IMR-90 (cell line): ENCODE measurements around the gene CTRB1. TPM values are rescaled to one million over a fixed set of nuclear protein-coding genes. Genes with fewer than 3 reads are reported as not detected.

ENCODE experiments used
- ATAC-seq: fragments of 200-7000 bp; cut with Tn5 transposase; 2 replicates; pipeline ENCODE4 v1.9.1; 2020; ENCODE audit warnings: low read depth, mild to moderate bottlenecking, moderate library complexity
- BruUV-seq: library from RNA; stranded (reverse); fragments of 400-500 nt; replicated peaks from 2 replicates; lab custom pipeline; 2021; lab: Mats Ljungman, UMichigan
- CTCF ChIA-PET: fragments of 300-600 bp; formaldehyde crosslinking; extraction: SDS; loops from one replicate; lab custom pipeline; 2021; ENCODE audit warnings: antibody characterized with exemption; lab: Yijun Ruan, JAX
- POLR2A ChIA-PET: fragments of 300-600 bp; sonication (Branson Sonifier 250); formaldehyde crosslinking; loops from one replicate; lab custom pipeline; 2022; ENCODE audit warnings: antibody characterized with exemption; ENCODE audit not compliant: unreplicated experiment; lab: Charles Lee
- DNase-seq: peaks from one replicate; pipeline ENCODE4 v3.0.0; 2013
- H2AFZ ChIP-seq: replicated peaks from 2 replicates; pipeline ENCODE3; 2013; ENCODE audit warnings: low read length, mild to moderate bottlenecking; ENCODE audit not compliant: poor library complexity
- H2AK5ac ChIP-seq: 2 replicates; pipeline ENCODE4 v1.6.1; 2013; ENCODE audit warnings: low read depth, low read length, inconsistent platforms
- H2AK9ac ChIP-seq: replicated peaks from 2 replicates; pipeline ENCODE3; 2013; ENCODE audit warnings: mild to moderate bottlenecking, low read depth, low read length, moderate library complexity; ENCODE audit not compliant: poor library complexity
- H2BK120ac ChIP-seq: 2 replicates; pipeline ENCODE4 v1.6.1; 2013; ENCODE audit warnings: low read depth, low read length, inconsistent platforms
- H2BK15ac ChIP-seq: 3 replicates; pipeline ENCODE4 v1.6.1; 2013; ENCODE audit warnings: low read depth, low read length, inconsistent platforms
- H2BK20ac ChIP-seq: 2 replicates; pipeline ENCODE4 v1.6.1; 2013; ENCODE audit warnings: low read depth, mild to moderate bottlenecking, inconsistent platforms, low read length, moderate library complexity
- H2BK5ac ChIP-seq: 2 replicates; pipeline ENCODE4 v1.6.1; 2013; ENCODE audit warnings: mild to moderate bottlenecking, low read depth, low read length, inconsistent platforms; ENCODE audit not compliant: poor library complexity, severe bottlenecking
- H3K14ac ChIP-seq: replicated peaks from 2 replicates; pipeline ENCODE4 v1.6.1; 2013; ENCODE audit warnings: low read depth, low read length, inconsistent platforms
- H3K18ac ChIP-seq: 2 replicates; pipeline ENCODE4 v1.6.1; 2013; ENCODE audit warnings: low read depth, low read length, control low read depth
- H3K23ac ChIP-seq: 2 replicates; pipeline ENCODE4 v1.6.1; 2013; ENCODE audit warnings: low read depth, low read length, inconsistent platforms
- H3K27ac ChIP-seq: 2 replicates; pipeline ENCODE4 v1.5.1; 2013; ENCODE audit warnings: mild to moderate bottlenecking, control low read depth, low read length; ENCODE audit not compliant: insufficient read depth
- H3K27me3 ChIP-seq: 2 replicates; pipeline ENCODE4 v1.6.1; 2013; ENCODE audit warnings: low read length; ENCODE audit not compliant: control insufficient read depth, insufficient read depth
- H3K36me3 ChIP-seq: 2 replicates; pipeline ENCODE4 v1.6.1; 2013; ENCODE audit warnings: low read length, mixed read lengths; ENCODE audit not compliant: control insufficient read depth, insufficient read depth
- H3K4ac ChIP-seq: 2 replicates; pipeline ENCODE4 v1.6.1; 2013; ENCODE audit warnings: low read depth, low read length, inconsistent platforms
- H3K4me1 ChIP-seq: 2 replicates; pipeline ENCODE4 v1.6.1; 2013; ENCODE audit warnings: low read length, mixed read lengths; ENCODE audit not compliant: control insufficient read depth, insufficient read depth
- H3K4me2 ChIP-seq: 2 replicates; pipeline ENCODE4 v1.6.1; 2013; ENCODE audit warnings: low read depth, mild to moderate bottlenecking, control low read depth, low read length, moderate library complexity
- H3K4me3 ChIP-seq: 2 replicates; pipeline ENCODE4 v1.5.1; 2013; ENCODE audit warnings: low read depth, mild to moderate bottlenecking, control low read depth, low read length, moderate library complexity; ENCODE audit not compliant: insufficient read depth
- H3K56ac ChIP-seq: 2 replicates; pipeline ENCODE4 v1.6.1; 2013; ENCODE audit warnings: low read length, inconsistent platforms; ENCODE audit not compliant: insufficient read depth; ENCODE audit errors: extremely low read depth
- H3K79me1 ChIP-seq, 2 experiments: 2 replicates each; pipeline ENCODE4 v1.6.1; 2013; ENCODE audit warnings: low read length in 2 of 2, inconsistent platforms in 1 of 2, low read depth in 1 of 2
- H3K9ac ChIP-seq: 2 replicates; pipeline ENCODE4 v1.6.1; 2013; ENCODE audit warnings: low read depth, low read length, control low read depth
- H3K9me1 ChIP-seq: 2 replicates; pipeline ENCODE4 v1.6.1; 2013; ENCODE audit warnings: low read length, inconsistent platforms; ENCODE audit not compliant: insufficient read depth
- H3K9me3 ChIP-seq: 2 replicates; pipeline ENCODE4 v1.6.1; 2013; ENCODE audit warnings: low read length; ENCODE audit not compliant: control insufficient read depth, insufficient read depth
- H4K20me1 ChIP-seq: 2 replicates; pipeline ENCODE4 v1.6.1; 2013; ENCODE audit warnings: low read length, inconsistent platforms; ENCODE audit not compliant: insufficient read depth
- H4K5ac ChIP-seq: 2 replicates; pipeline ENCODE4 v1.6.1; 2013; ENCODE audit warnings: mild to moderate bottlenecking, low read depth, low read length, control low read depth
- H4K8ac ChIP-seq, 2 experiments: 2 replicates each; pipeline ENCODE4 v1.6.1; 2013; ENCODE audit warnings: low read depth in 2 of 2, low read length in 2 of 2, control low read depth in 1 of 2, inconsistent platforms in 1 of 2
- H4K91ac ChIP-seq: 2 replicates; pipeline ENCODE4 v1.6.1; 2013; ENCODE audit warnings: low read depth, low read length, inconsistent platforms; ENCODE audit not compliant: insufficient read depth
- CEBPB ChIP-seq: IDR thresholded peaks from 2 replicates; pipeline ENCODE4 v1.6.1; 2012; ENCODE audit warnings: low read depth, low read length, improper control_type of control experiment
- FOS ChIP-seq: fragments of 150-350 bp; IDR thresholded peaks from 2 replicates; pipeline ENCODE4 v1.6.1; 2016; ENCODE audit warnings: low read depth, low read length
- MAZ ChIP-seq: IDR thresholded peaks from 2 replicates; pipeline ENCODE4 v1.6.1; 2012; ENCODE audit warnings: low read depth, mild to moderate bottlenecking, low read length, improper control_type of control experiment, moderate library complexity, borderline replicate concordance
- NFE2L2 ChIP-seq: fragments of 150-350 bp; IDR thresholded peaks from 2 replicates; pipeline ENCODE4 v1.6.1; 2016; ENCODE audit warnings: low read depth, mild to moderate bottlenecking, low read length
- POLR2A ChIP-seq: IDR thresholded peaks from 2 replicates; pipeline ENCODE4 v1.6.1; 2012; ENCODE audit warnings: mild to moderate bottlenecking, low read depth, low read length
- RCOR1 ChIP-seq: IDR thresholded peaks from 2 replicates; pipeline ENCODE4 v1.6.1; 2012; ENCODE audit warnings: mild to moderate bottlenecking, low read length, improper control_type of control experiment; ENCODE audit not compliant: insufficient replicate concordance
- WGBS, 2 experiments: methylation state at CpG; one replicate each; pipeline versions ENCODE4 v1.1.5 to v1.1.7; 2013; ENCODE audit warnings: missing lambda C conversion rate in 2 of 2; ENCODE audit not compliant: insufficient read length in 1 of 2; ENCODE audit errors: extremely low coverage in 2 of 2; 5-methylcytosine and 5-hydroxymethylcytosine counted together
- dilution Hi-C: fragments of 300-500 bp; cut with HindIII; formaldehyde crosslinking; loops from one replicate; pipeline ENCODE4 v1.14.3; 2018; ENCODE audit warnings: low sequenced_read_pairs; ENCODE audit not compliant: unreplicated experiment
- in situ Hi-C: fragments of 300-500 bp; cut with MboI; formaldehyde crosslinking; loops from 3 replicates; pipeline ENCODE4 v1.14.3; 2019; ENCODE audit warnings: low sequenced_read_pairs, inconsistent platforms, mixed read lengths
- intact Hi-C: fragments of 100-400 bp; cut with micrococcal nuclease; formaldehyde crosslinking; loops from 2 replicates; pipeline ENCODE4 v1.10.0; 2022
- polyA plus RNA-seq, 3 experiments: library from polyadenylated mRNA; depleted of rRNA; stranded (reverse); fragments of >200 nt; gene quantifications; 2 replicates each; pipeline ENCODE4 v1.2.3, GENCODE V29; 2012; ENCODE audit warnings: low replicate concordance in 1 of 3
- total RNA-seq: library from RNA; depleted of rRNA; stranded (reverse); fragments of >200 nt; gene quantifications from 2 replicates; pipeline ENCODE4 v1.2.3, GENCODE V29; 2012
- TF ChIP-seq, protein P1 (sequence below): conservative IDR thresholded peaks from 2 replicates; pipeline ENCODE4 v1.5.1; 2012; ENCODE audit warnings: mild to moderate bottlenecking, low read depth, low read length, improper control_type of control experiment
- TF ChIP-seq, protein P2 (sequence below): fragments of 150-350 bp; IDR thresholded peaks from 2 replicates; pipeline ENCODE4 v1.6.1; 2016; ENCODE audit warnings: low read depth, mild to moderate bottlenecking, low read length, moderate library complexity, borderline replicate concordance

Gene CTRB1
- total and polyA plus RNA-seq, 2 of the 4 experiments (the other 2 are of a cell fraction), result not detected

DNA sequence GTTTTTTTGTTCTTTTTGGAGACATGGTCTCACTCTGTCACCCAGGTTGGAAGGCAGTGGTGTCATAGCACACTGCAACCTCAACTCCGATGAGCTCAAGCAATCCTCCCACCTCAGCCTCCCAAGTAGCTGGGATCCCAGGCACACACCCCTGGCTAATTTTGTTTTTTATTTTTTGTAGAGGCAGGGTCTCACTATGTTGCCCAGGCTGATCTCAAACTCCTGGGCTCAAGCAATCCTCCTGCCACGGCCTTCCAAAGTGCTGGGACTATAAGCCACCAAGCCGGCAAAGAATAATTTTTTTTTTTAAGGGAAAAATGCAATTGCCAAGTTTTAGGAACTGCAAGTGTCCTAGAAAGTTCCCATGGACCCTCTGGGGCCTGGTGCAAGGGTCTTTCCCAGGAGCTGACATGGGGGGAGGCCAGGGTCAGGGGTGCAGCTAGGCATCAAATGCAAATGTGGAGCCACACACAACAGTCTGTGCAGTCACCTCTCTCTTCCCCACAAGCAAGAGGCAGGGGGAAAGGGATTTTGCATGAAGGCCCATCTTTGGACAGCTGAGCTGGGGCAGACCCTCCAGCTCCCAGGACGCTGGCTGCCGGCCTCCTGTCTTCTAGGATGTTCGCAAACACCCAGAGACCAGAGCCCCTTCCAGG, 52.8 kb downstream of the CTRB1 start:
- dilution Hi-C loops (no loop called here), intact Hi-C loops (no loop called here), in situ Hi-C loops (no loop called here)
- no peak overlapping the region for H3K18ac ChIP-seq
- no peak overlapping the region for H3K9ac ChIP-seq
- no peak overlapping the region for H4K5ac ChIP-seq
- peaks cover 7% of the 10 kb centered on the region; the same call in 1 of the 2 replicates for H3K9me1 ChIP-seq
- no peaks in the 10 kb centered on the region for H4K20me1 ChIP-seq
- BruUV-seq, result no TSS peak
- H3K9me3 ChIP-seq, result no peaks in the 10 kb centered on the region
- DNase-seq (no peak), ATAC-seq (no peak)
- H2AK9ac ChIP-seq, result no peak overlapping the region
- ChIA-PET POLR2A (interaction anchor here (0.5 kb wide), 1 partner anchor 300 kb away, joined by 11 read pairs; no protein-coding TSS in a partner anchor), CTCF (no interaction called here)
- H4K91ac ChIP-seq, result no peak overlapping the region
- H3K4me1 ChIP-seq, result peaks cover 14% of the 10 kb centered on the region
- H2AFZ ChIP-seq, result peak overlapping the region; percentile 82
- H2BK120ac ChIP-seq, result no peak overlapping the region
- H3K23ac ChIP-seq, result no peak overlapping the region
- no peak overlapping the region for H2BK5ac ChIP-seq
- 54% methylated on average over 5 of the region's 6 CpGs; no CpG with 5 or more reads in 1 of the 2 experiments for WGBS, 2 experiments
- H3K4me3 ChIP-seq, result no peak overlapping the region
- no peak overlapping the region for H2AK5ac ChIP-seq
- H3K27ac ChIP-seq, result no peak overlapping the region
- no peak for TF ChIP-seq POLR2A
- TF ChIP-seq CEBPB, result no peak
- no peak for TF ChIP-seq MAZ
- no peak for TF ChIP-seq NFE2L2
- TF ChIP-seq FOS, result no peak
- TF ChIP-seq, protein P1, sequence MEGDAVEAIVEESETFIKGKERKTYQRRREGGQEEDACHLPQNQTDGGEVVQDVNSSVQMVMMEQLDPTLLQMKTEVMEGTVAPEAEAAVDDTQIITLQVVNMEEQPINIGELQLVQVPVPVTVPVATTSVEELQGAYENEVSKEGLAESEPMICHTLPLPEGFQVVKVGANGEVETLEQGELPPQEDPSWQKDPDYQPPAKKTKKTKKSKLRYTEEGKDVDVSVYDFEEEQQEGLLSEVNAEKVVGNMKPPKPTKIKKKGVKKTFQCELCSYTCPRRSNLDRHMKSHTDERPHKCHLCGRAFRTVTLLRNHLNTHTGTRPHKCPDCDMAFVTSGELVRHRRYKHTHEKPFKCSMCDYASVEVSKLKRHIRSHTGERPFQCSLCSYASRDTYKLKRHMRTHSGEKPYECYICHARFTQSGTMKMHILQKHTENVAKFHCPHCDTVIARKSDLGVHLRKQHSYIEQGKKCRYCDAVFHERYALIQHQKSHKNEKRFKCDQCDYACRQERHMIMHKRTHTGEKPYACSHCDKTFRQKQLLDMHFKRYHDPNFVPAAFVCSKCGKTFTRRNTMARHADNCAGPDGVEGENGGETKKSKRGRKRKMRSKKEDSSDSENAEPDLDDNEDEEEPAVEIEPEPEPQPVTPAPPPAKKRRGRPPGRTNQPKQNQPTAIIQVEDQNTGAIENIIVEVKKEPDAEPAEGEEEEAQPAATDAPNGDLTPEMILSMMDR, result no peak
- TF ChIP-seq RCOR1, result no peak
- TF ChIP-seq, protein P2, sequence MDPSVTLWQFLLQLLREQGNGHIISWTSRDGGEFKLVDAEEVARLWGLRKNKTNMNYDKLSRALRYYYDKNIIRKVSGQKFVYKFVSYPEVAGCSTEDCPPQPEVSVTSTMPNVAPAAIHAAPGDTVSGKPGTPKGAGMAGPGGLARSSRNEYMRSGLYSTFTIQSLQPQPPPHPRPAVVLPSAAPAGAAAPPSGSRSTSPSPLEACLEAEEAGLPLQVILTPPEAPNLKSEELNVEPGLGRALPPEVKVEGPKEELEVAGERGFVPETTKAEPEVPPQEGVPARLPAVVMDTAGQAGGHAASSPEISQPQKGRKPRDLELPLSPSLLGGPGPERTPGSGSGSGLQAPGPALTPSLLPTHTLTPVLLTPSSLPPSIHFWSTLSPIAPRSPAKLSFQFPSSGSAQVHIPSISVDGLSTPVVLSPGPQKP, result no peak
- H2BK20ac ChIP-seq, result no peak overlapping the region
- no peak overlapping the region for H3K4me2 ChIP-seq
- no peak overlapping the region for H3K14ac ChIP-seq
- H4K8ac ChIP-seq, result peak overlapping the region in 1 of 2 experiments; percentile 40; a peak in 1 of 4 replicates
- no peaks in the 10 kb centered on the region for H3K27me3 ChIP-seq
- peaks cover under 1 to 7% of the 10 kb centered on the region in 2 experiments; a peak in 3 of 4 replicates for H3K79me1 ChIP-seq
- no peaks in the 10 kb centered on the region for H3K36me3 ChIP-seq
- peak overlapping the region; percentile 65; the same call in 1 of the 2 replicates for H3K4ac ChIP-seq
- H2BK15ac ChIP-seq, result no peak overlapping the region; the same call in 2 of the 3 replicates
- no peak overlapping the region for H3K56ac ChIP-seq
